Kidney (tissue), 14 donors: Measurements from ENCODE around the gene ODC1. TPM values are rescaled to one million over a fixed set of nuclear protein-coding genes. Genes with fewer than 3 reads are reported as not detected.
"Not testable (repeated sequence)": the region's sequence is repeated elsewhere in the genome, so short reads cannot be mapped to it uniquely, and the experiment has no call there.

Experiments
- DNase-seq, 5 donors: peaks; one replicate each; pipeline ENCODE4 v3.0.0-alpha.2; 2013 to 2020
- FAIRE-seq: peaks from 2 replicates; lab custom pipeline; 2012; peaks lifted over from hg19 to GRCh38; lab: Jason Lieb, UNC
- H3K27ac ChIP-seq, 2 donors: one replicate each; pipeline ENCODE4 v1.7.0; 2013; ENCODE audit warnings: low read depth in 2 of 2, low read length in 2 of 2, inconsistent platforms in 1 of 2
- H3K27me3 ChIP-seq: one replicate; pipeline ENCODE4 v1.7.1; 2013; ENCODE audit warnings: low read length, inconsistent platforms; ENCODE audit not compliant: control insufficient read depth, insufficient read depth
- H3K36me3 ChIP-seq, 3 donors: one replicate each; pipeline versions ENCODE4 v1.7.0 to v1.7.1; 2013; ENCODE audit warnings: low read length in 3 of 3, control low read depth in 1 of 3, inconsistent platforms in 1 of 3; ENCODE audit not compliant: insufficient read depth in 3 of 3, control insufficient read depth in 2 of 3
- H3K4me1 ChIP-seq, 3 donors: one replicate each; pipeline versions ENCODE4 v1.7.0 to v1.7.1; 2013; ENCODE audit warnings: low read length in 3 of 3, inconsistent platforms in 1 of 3, low read depth in 1 of 3; ENCODE audit not compliant: control insufficient read depth in 2 of 3, insufficient read depth in 2 of 3
- H3K4me3 ChIP-seq, 3 donors: one replicate each; pipeline versions ENCODE4 v1.7.0 to v1.8.1; 2013; ENCODE audit warnings: low read length in 3 of 3, control low read depth in 1 of 3, inconsistent platforms in 1 of 3
- H3K9ac ChIP-seq, 3 donors: one replicate each; pipeline versions ENCODE4 v1.7.0 to v1.7.1; 2013; ENCODE audit warnings: low read length in 3 of 3, control low read depth in 1 of 3, inconsistent platforms in 1 of 3
- H3K9me3 ChIP-seq, 3 donors: one replicate each; pipeline versions ENCODE4 v1.7.0 to v1.7.1; 2013; ENCODE audit warnings: low read length in 3 of 3, control low read depth in 1 of 3, inconsistent platforms in 1 of 3; ENCODE audit not compliant: control insufficient read depth in 2 of 3, insufficient read depth in 1 of 3
- CTCF ChIP-seq: IDR thresholded peaks from 3 replicates; pipeline ENCODE4 v1.5.1; 2012; ENCODE audit warnings: mild to moderate bottlenecking, moderate library complexity, borderline replicate concordance; ENCODE audit not compliant: insufficient read depth; ENCODE audit errors: extremely low read depth
- intact Hi-C: fragments of 100-400 bp; cut with DNase I; formaldehyde crosslinking; loops from one replicate; pipeline ENCODE4 v1.11.1; 2022
- polyA plus RNA-seq: library from polyadenylated mRNA; stranded (reverse); fragments of 350-450 nt; fragmentation: Illumina TruSeq; extraction: RNeasy Lipid Tissue Mini Kit (QIAGEN cat#74804); gene quantifications from one replicate; pipeline ENCODE4 v1.2.3, GENCODE V29; 2014; ENCODE audit warnings: low read depth, low replicate concordance; ENCODE audit not compliant: insufficient read depth
- total RNA-seq: library from RNA; stranded (reverse); fragmentation: NEBNext Ultra II Directional; extraction: Animal tissue kit (Norgen Biotek cat#: 25700); gene quantifications from one replicate; pipeline ENCODE4 v1.2.1, GENCODE V29; 2021
- donor health status: control.
- donor health status: control.
- donor health status: control.
- donor health status: control.
- donor health status: control.
- donor health status: DM: yes; HTN: yes; CAD: no.
- donor health status: Normal renal cell carcinoma (clear cell type).

Gene ODC1
- total and polyA plus RNA-seq, 2 donors from 2014 or later: 94.4 to 97.5 TPM

- FAIRE-seq (no peak), DNase-seq (no peak)
- no peak for TF ChIP-seq CTCF
- peaks cover 15 to 33% (median 24%) of the 10 kb centered on the region in 3 donors for H3K36me3 ChIP-seq
- peak overlapping the region; percentile 61 to 87 (median 81) for H3K4me3 ChIP-seq
- H3K9me3 ChIP-seq: no peaks in the 10 kb centered on the region
- H3K27me3 ChIP-seq: no peaks in the 10 kb centered on the region
- H3K27ac ChIP-seq: no peak overlapping the region
- H3K9ac ChIP-seq: peak overlapping the region in 2 of 3 donors; percentile 14 to 81
- intact Hi-C loops: no loop called here
- H3K4me1 ChIP-seq: peaks cover 2 to 11% (median 7%) of the 10 kb centered on the region in 3 donors
Observed at GRCh38 chr2:10446631-10447030, 1.5 kb downstream of the ODC1 start.

GRCh38 chr2:10444463-10444862 lies 3.7 kb downstream of the ODC1 start:
- no peak for FAIRE-seq
- Histone ChIP-seq H3K27ac (no peak overlapping the region), H3K9ac (no peak overlapping the region)

GRCh38 chr2:10442469-10443126 lies 5.5 kb downstream of the ODC1 start:
- H3K36me3 ChIP-seq: peaks cover 21 to 61% (median 40%) of the 10 kb centered on the region in 3 donors
- H3K4me1 ChIP-seq, H3K27ac ChIP-seq, H3K9ac ChIP-seq, intact Hi-C loops, H3K4me3 ChIP-seq, H3K9me3 ChIP-seq, DNase-seq, FAIRE-seq, H3K27me3 ChIP-seq: not testable (repeated sequence)

More at GRCh38 chr2:10444463-10444862, 3.7 kb downstream of the ODC1 start:
- H3K9me3 ChIP-seq: no peaks in the 10 kb centered on the region
- intact Hi-C loops: no loop called here
- no peak for TF ChIP-seq CTCF
- peaks cover 0 to 7% (median 5%) of the 10 kb centered on the region in 3 donors for H3K4me1 ChIP-seq
- no peaks in the 10 kb centered on the region for H3K27me3 ChIP-seq
- DNase-seq: no peak
- H3K36me3 ChIP-seq: peaks cover 21 to 54% (median 40%) of the 10 kb centered on the region in 3 donors
- no peak overlapping the region for H3K4me3 ChIP-seq

GRCh38 chr2:10441948-10442347 lies 6.2 kb downstream of the ODC1 start:
- FAIRE-seq (no peak), DNase-seq (no peak)
- intact Hi-C loops: no loop called here
- Histone ChIP-seq H3K9me3 (no peaks in the 10 kb centered on the region), H3K27me3 (no peaks in the 10 kb centered on the region), H3K9ac (no peak overlapping the region), H3K4me3 (no peak overlapping the region), H3K4me1 (peaks cover 0 to 7% (median 0%) of the 10 kb centered on the region in 3 donors), H3K27ac (no peak overlapping the region), H3K36me3 (peaks cover 21 to 61% (median 40%) of the 10 kb centered on the region in 3 donors)
- TF ChIP-seq CTCF: no peak
